ENCODE data around the gene MFSD6.

Gene MFSD6

GRCh38 chr2:190546734-190547133 is 138.6 kb downstream of the MFSD6 start:
- no peaks in the 10 kb centered on the region for H3K9me3 ChIP-seq (ENCODE audit: control insufficient read depth, insufficient read depth, low read length)

GRCh38 chr2:190547886-190548285 is 139.7 kb downstream of the MFSD6 start:
- H3K9me3 ChIP-seq (ENCODE audit: control insufficient read depth, insufficient read depth, low read length): no peaks in the 10 kb centered on the region
- H4K20me1 ChIP-seq (ENCODE audit: control insufficient read depth, insufficient read depth, low read depth, low read length): no peaks in the 10 kb centered on the region
- peaks cover 17% of the 10 kb centered on the region for H3K4me1 ChIP-seq (ENCODE audit: control insufficient read depth, low read length)
- H3K27me3 ChIP-seq (ENCODE audit: control insufficient read depth, low read length): no peaks in the 10 kb centered on the region
- H3K4me3 ChIP-seq (ENCODE audit: low read length): no peak overlapping the region
- H3K79me2 ChIP-seq (ENCODE audit: control insufficient read depth, low read length): peaks cover 16% of the 10 kb centered on the region
- no peak for TF ChIP-seq EZH2phosphoT487 (IDR thresholded peaks at IDR 0.05; ENCODE audit: borderline replicate concordance, low read length)
- no peak for TF ChIP-seq CTCF (IDR thresholded peaks at IDR 0.05; ENCODE audit: low read depth, low read length, poor library complexity, severe bottlenecking)
- H3K9me2 ChIP-seq (replicated peaks; ENCODE audit: control insufficient read depth, low read length): no peaks in the 10 kb centered on the region
- H3K4me2 ChIP-seq (ENCODE audit: low read length): no peak overlapping the region
- H3K36me3 ChIP-seq (ENCODE audit: control insufficient read depth, low read length): no peaks in the 10 kb centered on the region
- no peaks in the 10 kb centered on the region for H3F3A ChIP-seq (ENCODE audit: control insufficient read depth, insufficient read depth)
- H3K27ac ChIP-seq (ENCODE audit: low read depth, low read length): no peak overlapping the region

More at GRCh38 chr2:190546734-190547133, 138.6 kb downstream of the MFSD6 start:
- Histone ChIP-seq H3K79me2 (ENCODE audit: control insufficient read depth, low read length) (peaks cover 18% of the 10 kb centered on the region), H3K4me3 (ENCODE audit: low read length) (no peak overlapping the region), H3K36me3 (ENCODE audit: control insufficient read depth, low read length) (no peaks in the 10 kb centered on the region), H3K4me1 (ENCODE audit: control insufficient read depth, low read length) (peaks cover 9% of the 10 kb centered on the region), H3K9me2 (replicated peaks; ENCODE audit: control insufficient read depth, low read length) (no peaks in the 10 kb centered on the region), H3F3A (ENCODE audit: control insufficient read depth, insufficient read depth) (no peaks in the 10 kb centered on the region), H3K4me2 (ENCODE audit: low read length) (no peak overlapping the region), H3K27me3 (ENCODE audit: control insufficient read depth, low read length) (no peaks in the 10 kb centered on the region), H3K27ac (ENCODE audit: low read depth, low read length) (no peak overlapping the region), H4K20me1 (ENCODE audit: control insufficient read depth, insufficient read depth, low read depth, low read length) (no peaks in the 10 kb centered on the region)
- no peak for TF ChIP-seq CTCF (IDR thresholded peaks at IDR 0.05; ENCODE audit: low read depth, low read length, poor library complexity, severe bottlenecking)
- no peak for TF ChIP-seq EZH2phosphoT487 (IDR thresholded peaks at IDR 0.05; ENCODE audit: borderline replicate concordance, low read length)

GRCh38 chr2:190550137-190550536 is 142.0 kb downstream of the MFSD6 start:
- no peak overlapping the region for H3K27ac ChIP-seq (ENCODE audit: low read depth, low read length)
- no peaks in the 10 kb centered on the region for H3K9me3 ChIP-seq (ENCODE audit: control insufficient read depth, insufficient read depth, low read length)
- H3K36me3 ChIP-seq (ENCODE audit: control insufficient read depth, low read length): no peaks in the 10 kb centered on the region
- H3K4me1 ChIP-seq (ENCODE audit: control insufficient read depth, low read length): peaks cover 17% of the 10 kb centered on the region
- no peak for TF ChIP-seq EZH2phosphoT487 (IDR thresholded peaks at IDR 0.05; ENCODE audit: borderline replicate concordance, low read length)
- no peak for TF ChIP-seq CTCF (IDR thresholded peaks at IDR 0.05; ENCODE audit: low read depth, low read length, poor library complexity, severe bottlenecking)
- peaks cover 8% of the 10 kb centered on the region; the same call in 1 of the 2 replicates for H3K79me2 ChIP-seq (ENCODE audit: control insufficient read depth, low read length)
- H4K20me1 ChIP-seq (ENCODE audit: control insufficient read depth, insufficient read depth, low read depth, low read length): no peaks in the 10 kb centered on the region
- H3F3A ChIP-seq (ENCODE audit: control insufficient read depth, insufficient read depth): no peaks in the 10 kb centered on the region
- no peak overlapping the region for H3K4me2 ChIP-seq (ENCODE audit: low read length)
- H3K9me2 ChIP-seq (replicated peaks; ENCODE audit: control insufficient read depth, low read length): no peaks in the 10 kb centered on the region
- no peak overlapping the region for H3K4me3 ChIP-seq (ENCODE audit: low read length)
- no peaks in the 10 kb centered on the region for H3K27me3 ChIP-seq (ENCODE audit: control insufficient read depth, low read length)
